SK-N-SH (cell line): Measurements from ENCODE around the gene FBXO17. TPM values are rescaled to one million over a fixed set of nuclear protein-coding genes. Genes with fewer than 3 reads are reported as not detected.

Experiments used
- CTCF ChIA-PET: fragments of 300-600, 350-600 bp; formaldehyde crosslinking; extraction: SDS; loops from one replicate; lab custom pipeline; 2021; lab: Yijun Ruan, JAX
- POLR2A ChIA-PET: fragments of 350-600 bp; sonication (Branson Sonifier 250); formaldehyde crosslinking; extraction: SDS; loops from one replicate; lab custom pipeline; 2020; ENCODE audit warnings: antibody characterized with exemption, inconsistent platforms; lab: Yijun Ruan, JAX
- DNase-seq: peaks from one replicate; pipeline ENCODE4 v3.0.0; 2012
- H2AFZ ChIP-seq: fragments of 200-600 bp; sonication (generic); 2 replicates; pipeline ENCODE4 v1.8.1; 2016; ENCODE audit warnings: antibody characterized with exemption, mild to moderate bottlenecking, low read depth
- H3F3A ChIP-seq: fragments of 200-600 bp; sonication (generic); replicated peaks from 2 replicates; pipeline ENCODE3; 2016; ENCODE audit warnings: antibody characterized with exemption, mild to moderate bottlenecking; ENCODE audit not compliant: insufficient read depth
- H3K27ac ChIP-seq, 2 experiments: fragments of 200-500 bp in 1 of 2; fragments of 200-600 bp in 1 of 2; sonication (Bioruptor generic) in 1 of 2; sonication (generic), shearing (Covaris generic) in 1 of 2; 2 replicates each; pipeline versions ENCODE4 v1.5.1 to v1.6.1; 2014 to 2016; ENCODE audit warnings: low read depth in 2 of 2, inconsistent platforms in 1 of 2, low read length in 1 of 2, mild to moderate bottlenecking in 1 of 2, mixed read lengths in 1 of 2
- H3K27me3 ChIP-seq: fragments of 200-600 bp; sonication (generic), shearing (Covaris generic); 2 replicates; pipeline ENCODE4 v1.6.1; 2016; ENCODE audit warnings: mixed run types; ENCODE audit not compliant: insufficient read depth
- H3K36me3 ChIP-seq, 2 experiments: fragments of 200-500 bp in 1 of 2; fragments of 200-600 bp in 1 of 2; sonication (Bioruptor generic) in 1 of 2; sonication (generic) in 1 of 2; replicated peaks in 1 of 2; 2 replicates each; pipeline versions ENCODE3 to v1.5.1; 2014 to 2016; ENCODE audit warnings: low read length in 1 of 2, mild to moderate bottlenecking in 1 of 2; ENCODE audit not compliant: insufficient read depth in 2 of 2, control insufficient read depth in 1 of 2
- H3K4me1 ChIP-seq, 2 experiments: fragments of 200-500 bp in 1 of 2; fragments of 200-600 bp in 1 of 2; sonication (Bioruptor generic) in 1 of 2; sonication (generic), shearing (Covaris generic) in 1 of 2; 2 replicates each; pipeline versions ENCODE4 v1.5.1 to v1.6.1; 2014 to 2016; ENCODE audit warnings: low read depth in 1 of 2, low read length in 1 of 2, mixed run types in 1 of 2; ENCODE audit not compliant: insufficient read depth in 2 of 2, control insufficient read depth in 1 of 2
- H3K4me2 ChIP-seq: fragments of 200-600 bp; sonication (generic), shearing (Covaris generic); 2 replicates; pipeline ENCODE4 v1.6.1; 2017; ENCODE audit warnings: mixed run types
- H3K4me3 ChIP-seq, 2 experiments: fragments of 200-500 bp in 1 of 2; fragments of 200-600 bp in 1 of 2; sonication (Bioruptor generic) in 1 of 2; sonication (generic), shearing (Covaris generic) in 1 of 2; 2 replicates each; pipeline versions ENCODE4 v1.5.1 to v1.8.1; 2014 to 2016; ENCODE audit warnings: low read depth in 2 of 2, inconsistent platforms in 1 of 2, low read length in 1 of 2, mild to moderate bottlenecking in 1 of 2, mixed read lengths in 1 of 2, moderate library complexity in 1 of 2
- H3K79me2 ChIP-seq: fragments of 200-600 bp; sonication (generic); 2 replicates; pipeline ENCODE4 v1.8.1; 2017; ENCODE audit warnings: mild to moderate bottlenecking; ENCODE audit not compliant: insufficient read depth
- H3K9ac ChIP-seq: fragments of 200-600 bp; sonication (generic); 2 replicates; pipeline ENCODE4 v1.6.1; 2017; ENCODE audit warnings: mixed run types
- H3K9me2 ChIP-seq: fragments of 200-600 bp; sonication (generic); 2 replicates; pipeline ENCODE4 v1.6.1; 2017; ENCODE audit warnings: mixed run types
- H3K9me3 ChIP-seq: fragments of 200-600 bp; sonication (generic); 2 replicates; pipeline ENCODE4 v1.6.1; 2017; ENCODE audit warnings: mixed run types, mild to moderate bottlenecking, moderate library complexity
- H4K20me1 ChIP-seq: fragments of 200-600 bp; sonication (generic); 2 replicates; pipeline ENCODE4 v1.6.1; 2017; ENCODE audit warnings: mild to moderate bottlenecking, mixed run types; ENCODE audit not compliant: insufficient read depth
- CHD2 ChIP-seq: fragments of 150-350 bp; IDR thresholded peaks from 2 replicates; pipeline ENCODE4 v1.6.1; 2018; ENCODE audit warnings: low read length; ENCODE audit not compliant: partially characterized antibody
- ELF1 ChIP-seq: IDR thresholded peaks from 2 replicates; pipeline ENCODE4 v1.4.0; 2012
- EP300 ChIP-seq, 2 experiments: IDR thresholded peaks; 2 replicates each; pipeline versions ENCODE4 v1.4.0 to v1.6.1; 2012; ENCODE audit warnings: borderline replicate concordance in 1 of 2, low read depth in 1 of 2, low read length in 1 of 2
- FOSL2 ChIP-seq: IDR thresholded peaks from 2 replicates; pipeline ENCODE4 v1.4.0; 2012; ENCODE audit warnings: low read depth, mild to moderate bottlenecking, moderate library complexity, borderline replicate concordance
- FOXJ3 ChIP-seq: sonication (generic); formaldehyde crosslinking; IDR thresholded peaks from 2 replicates; pipeline ENCODE4 v1.5.1; 2020; ENCODE audit warnings: mild to moderate bottlenecking, missing genetic modification reagents
- GABPA ChIP-seq: IDR thresholded peaks from 2 replicates; pipeline ENCODE4 v1.4.0; 2012; ENCODE audit warnings: low read depth, mild to moderate bottlenecking
- MXI1 ChIP-seq: IDR thresholded peaks from 2 replicates; pipeline ENCODE4 v1.6.1; 2012; ENCODE audit warnings: mild to moderate bottlenecking, low read depth, low read length, improper control_type of control experiment
- NFIC ChIP-seq: IDR thresholded peaks from 2 replicates; pipeline ENCODE4 v1.4.0; 2012; ENCODE audit warnings: borderline replicate concordance
- NRF1 ChIP-seq: IDR thresholded peaks from 2 replicates; pipeline ENCODE4 v1.6.1; 2012; ENCODE audit warnings: low read depth, mild to moderate bottlenecking, low read length
- RXRA ChIP-seq: IDR thresholded peaks from 2 replicates; pipeline ENCODE4 v1.4.0; 2012; ENCODE audit warnings: low read depth, mild to moderate bottlenecking, borderline replicate concordance
- TAF1 ChIP-seq: IDR thresholded peaks from 2 replicates; pipeline ENCODE4 v1.6.1; 2012; ENCODE audit warnings: low read depth, mild to moderate bottlenecking, low read length, moderate library complexity, borderline replicate concordance
- USF1 ChIP-seq: IDR thresholded peaks from 2 replicates; pipeline ENCODE4 v1.4.0; 2012; ENCODE audit warnings: low read depth, borderline replicate concordance
- USF2 ChIP-seq: fragments of 150-350 bp; IDR thresholded peaks from 2 replicates; pipeline ENCODE4 v1.6.1; 2017; ENCODE audit warnings: antibody characterized with exemption, low read length, low read depth, borderline replicate concordance
- ZBTB33 ChIP-seq: IDR thresholded peaks from 2 replicates; pipeline ENCODE4 v1.4.0; 2012; ENCODE audit warnings: low read depth, borderline replicate concordance
- WGBS: methylation state at CpG from one replicate; pipeline ENCODE4 v1.1.6; 2017; ENCODE audit warnings: low lambda C conversion rate; 5-methylcytosine and 5-hydroxymethylcytosine counted together
- polyA plus RNA-seq, 3 experiments: library from polyadenylated mRNA; depleted of rRNA; stranded (reverse); fragments of >200 nt; gene quantifications; 2 replicates each; pipeline ENCODE4 v1.2.3, GENCODE V29; 2012
- TF ChIP-seq, protein P1 (sequence below): fragments of 150-350 bp; IDR thresholded peaks from 2 replicates; pipeline ENCODE4 v1.6.1; 2016; ENCODE audit warnings: mild to moderate bottlenecking, low read depth, low read length
- TF ChIP-seq, protein P2 (sequence below): fragments of 200-600 bp; sonication (generic); IDR thresholded peaks from 2 replicates; pipeline ENCODE4 v1.6.1; 2017; ENCODE audit warnings: antibody characterized with exemption, mild to moderate bottlenecking, moderate library complexity
- TF ChIP-seq, protein P3 (sequence below): IDR thresholded peaks from 2 replicates; pipeline ENCODE4; 2012

The FBXO17 gene
- polyA plus RNA-seq, 1 of the 3 experiments (the other 2 are of a cell fraction), result 40.7 TPM

DNA sequence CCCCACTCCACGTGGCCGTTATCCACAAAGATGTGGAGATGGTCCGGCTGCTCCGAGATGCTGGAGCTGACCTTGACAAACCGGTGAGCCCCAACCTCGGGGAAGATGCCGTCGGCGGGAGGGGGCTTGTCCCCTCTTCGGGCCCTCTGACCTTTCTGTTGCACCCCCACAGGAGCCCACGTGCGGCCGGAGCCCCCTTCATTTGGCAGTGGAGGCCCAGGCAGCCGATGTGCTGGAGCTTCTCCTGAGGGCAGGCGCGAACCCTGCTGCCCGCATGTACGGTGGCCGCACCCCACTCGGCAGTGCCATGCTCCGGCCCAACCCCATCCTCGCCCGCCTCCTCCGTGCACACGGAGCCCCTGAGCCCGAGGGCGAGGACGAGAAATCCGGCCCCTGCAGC lies 68.3 kb downstream of the FBXO17 start:
- Histone ChIP-seq H3K79me2 (peaks cover 15% of the 10 kb centered on the region), H3K36me3 (peaks cover 0 to 12% of the 10 kb centered on the region in 2 experiments), H2AFZ (no peak overlapping the region), H3K27ac (no peak overlapping the region), H3F3A (no peaks in the 10 kb centered on the region), H4K20me1 (no peaks in the 10 kb centered on the region), H3K9me3 (no peaks in the 10 kb centered on the region), H3K27me3 (no peaks in the 10 kb centered on the region), H3K4me1 (no peaks in the 10 kb centered on the region), H3K4me2 (no peak overlapping the region), H3K9ac (no peak overlapping the region), H3K4me3 (no peak overlapping the region), H3K9me2 (no peaks in the 10 kb centered on the region)
- 93% methylated on average over 29 of the region's 29 CpGs for WGBS
- POLR2A ChIA-PET, result no interaction called here
- no peak for DNase-seq
- CTCF ChIA-PET, result interaction anchor here (1.5 to 2.3 kb wide), 2 partner anchors 21 to 23 kb away, joined by 4 to 10 read pairs; partner anchors contain the start of genes MRPS12 and SARS2
- no peak for TF ChIP-seq TAF1
- TF ChIP-seq, protein P1, sequence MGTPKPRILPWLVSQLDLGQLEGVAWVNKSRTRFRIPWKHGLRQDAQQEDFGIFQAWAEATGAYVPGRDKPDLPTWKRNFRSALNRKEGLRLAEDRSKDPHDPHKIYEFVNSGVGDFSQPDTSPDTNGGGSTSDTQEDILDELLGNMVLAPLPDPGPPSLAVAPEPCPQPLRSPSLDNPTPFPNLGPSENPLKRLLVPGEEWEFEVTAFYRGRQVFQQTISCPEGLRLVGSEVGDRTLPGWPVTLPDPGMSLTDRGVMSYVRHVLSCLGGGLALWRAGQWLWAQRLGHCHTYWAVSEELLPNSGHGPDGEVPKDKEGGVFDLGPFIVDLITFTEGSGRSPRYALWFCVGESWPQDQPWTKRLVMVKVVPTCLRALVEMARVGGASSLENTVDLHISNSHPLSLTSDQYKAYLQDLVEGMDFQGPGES, result no peak
- TF ChIP-seq CHD2, result no peak
- TF ChIP-seq MXI1, result no peak
- TF ChIP-seq, protein P2, sequence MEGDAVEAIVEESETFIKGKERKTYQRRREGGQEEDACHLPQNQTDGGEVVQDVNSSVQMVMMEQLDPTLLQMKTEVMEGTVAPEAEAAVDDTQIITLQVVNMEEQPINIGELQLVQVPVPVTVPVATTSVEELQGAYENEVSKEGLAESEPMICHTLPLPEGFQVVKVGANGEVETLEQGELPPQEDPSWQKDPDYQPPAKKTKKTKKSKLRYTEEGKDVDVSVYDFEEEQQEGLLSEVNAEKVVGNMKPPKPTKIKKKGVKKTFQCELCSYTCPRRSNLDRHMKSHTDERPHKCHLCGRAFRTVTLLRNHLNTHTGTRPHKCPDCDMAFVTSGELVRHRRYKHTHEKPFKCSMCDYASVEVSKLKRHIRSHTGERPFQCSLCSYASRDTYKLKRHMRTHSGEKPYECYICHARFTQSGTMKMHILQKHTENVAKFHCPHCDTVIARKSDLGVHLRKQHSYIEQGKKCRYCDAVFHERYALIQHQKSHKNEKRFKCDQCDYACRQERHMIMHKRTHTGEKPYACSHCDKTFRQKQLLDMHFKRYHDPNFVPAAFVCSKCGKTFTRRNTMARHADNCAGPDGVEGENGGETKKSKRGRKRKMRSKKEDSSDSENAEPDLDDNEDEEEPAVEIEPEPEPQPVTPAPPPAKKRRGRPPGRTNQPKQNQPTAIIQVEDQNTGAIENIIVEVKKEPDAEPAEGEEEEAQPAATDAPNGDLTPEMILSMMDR, result no peak
- no peak for TF ChIP-seq FOSL2
- TF ChIP-seq NRF1, result no peak

DNA sequence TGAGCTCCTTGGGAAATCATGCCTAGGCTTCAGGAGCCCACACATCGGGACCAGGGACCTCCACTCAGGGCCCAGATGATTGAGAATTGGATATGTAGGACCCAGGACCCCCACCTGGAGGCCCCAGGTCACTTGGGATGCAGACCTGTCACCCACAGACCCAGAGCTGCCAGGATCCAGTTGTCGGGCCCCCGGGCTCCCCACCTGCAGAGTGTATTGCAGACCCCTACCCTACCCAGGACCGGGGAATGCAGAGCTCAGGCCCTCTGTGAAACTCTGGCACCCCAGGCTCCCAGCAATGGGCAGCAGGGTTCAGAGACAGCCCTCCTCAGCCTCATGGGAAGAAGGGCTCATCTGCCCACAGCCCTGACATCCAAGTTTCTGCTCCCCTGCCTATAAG lies 69.9 kb downstream of the FBXO17 start:
- no peaks in the 10 kb centered on the region for H3K9me2 ChIP-seq
- H3K79me2 ChIP-seq, result peaks cover 31% of the 10 kb centered on the region
- H3K36me3 ChIP-seq, result peaks cover 0 to 12% of the 10 kb centered on the region in 2 experiments
- no CpG with 5 or more reads among the region's 4 CpGs for WGBS
- no peak for DNase-seq
- H3K9ac ChIP-seq, result no peak overlapping the region
- H3K4me1 ChIP-seq, result no peaks in the 10 kb centered on the region; a peak in 1 of 4 replicates
- H2AFZ ChIP-seq, result no peak overlapping the region
- CTCF ChIA-PET, result interaction anchor here (0.8 to 1.5 kb wide), 3 partner anchors 12 to 19 kb away, joined by 3 to 4 read pairs (median 3); no protein-coding TSS in a partner anchor
- no peaks in the 10 kb centered on the region for H3K9me3 ChIP-seq
- no peak overlapping the region for H3K27ac ChIP-seq
- POLR2A ChIA-PET, result no interaction called here
- H3K4me2 ChIP-seq, result no peak overlapping the region
- peaks cover under 1% of the 10 kb centered on the region for H3F3A ChIP-seq
- no peak overlapping the region for H3K4me3 ChIP-seq
- no peaks in the 10 kb centered on the region for H3K27me3 ChIP-seq
- no peaks in the 10 kb centered on the region for H4K20me1 ChIP-seq
- TF ChIP-seq RXRA (no peak), GABPA (no peak), FOSL2 (no peak), ZBTB33 (no peak), NFIC (no peak), FOXJ3 (CRISPR knock-in tag) (no peak), USF1 (no peak), ELF1 (no peak), USF2 (no peak), CHD2 (no peak), TAF1 (no peak), EP300 (IDR thresholded peaks at IDR 0.05; ENCODE audit: borderline replicate concordance in 1 of 2, low read depth in 1 of 2, low read length in 1 of 2) (no peak)
- TF ChIP-seq, protein P1, result no peak
- TF ChIP-seq, protein P3, sequence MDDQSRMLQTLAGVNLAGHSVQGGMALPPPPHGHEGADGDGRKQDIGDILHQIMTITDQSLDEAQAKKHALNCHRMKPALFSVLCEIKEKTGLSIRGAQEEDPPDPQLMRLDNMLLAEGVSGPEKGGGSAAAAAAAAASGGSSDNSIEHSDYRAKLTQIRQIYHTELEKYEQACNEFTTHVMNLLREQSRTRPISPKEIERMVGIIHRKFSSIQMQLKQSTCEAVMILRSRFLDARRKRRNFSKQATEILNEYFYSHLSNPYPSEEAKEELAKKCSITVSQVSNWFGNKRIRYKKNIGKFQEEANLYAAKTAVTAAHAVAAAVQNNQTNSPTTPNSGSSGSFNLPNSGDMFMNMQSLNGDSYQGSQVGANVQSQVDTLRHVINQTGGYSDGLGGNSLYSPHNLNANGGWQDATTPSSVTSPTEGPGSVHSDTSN, result no peak
